Keratinocyte (primary cell): ENCODE measurements around the gene SORT1. TPM values are rescaled to one million over a fixed set of nuclear protein-coding genes. Genes with fewer than 3 reads are reported as not detected.
A peak's percentile ranks its signal among the peaks of the same experiment; 100 is the strongest.
"Not testable (repeated sequence)": the region's sequence is repeated elsewhere in the genome, so short reads cannot be mapped to it uniquely, and the experiment has no call there.

Source experiments
- DNase-seq: peaks from one replicate; pipeline ENCODE4 v3.0.0-alpha.2; 2011; ENCODE audit warnings: low read depth, missing footprints, low spot score
- FAIRE-seq: peaks from 2 replicates; lab custom pipeline; 2011; peaks lifted over from hg19 to GRCh38; lab: Jason Lieb, UNC
- H2AFZ ChIP-seq: 2 replicates; pipeline ENCODE4 v1.6.0; 2012; ENCODE audit warnings: low read length, control low read depth, inconsistent platforms; ENCODE audit not compliant: control insufficient read depth
- H3K27ac ChIP-seq: 2 replicates; pipeline ENCODE4 v1.5.1; 2011; ENCODE audit warnings: low read length; ENCODE audit not compliant: control insufficient read depth, insufficient read depth
- H3K27me3 ChIP-seq: 3 replicates; pipeline ENCODE4 v1.6.0; 2011; ENCODE audit warnings: low read length; ENCODE audit not compliant: control insufficient read depth, insufficient read depth; ENCODE audit errors: extremely low read depth
- H3K36me3 ChIP-seq, 2 experiments: 2 replicates in 1 of 2; 3 replicates in 1 of 2; pipeline ENCODE4 v1.5.1; 2011; ENCODE audit warnings: low read length in 2 of 2, mild to moderate bottlenecking in 1 of 2; ENCODE audit not compliant: control insufficient read depth in 2 of 2, insufficient read depth in 2 of 2; ENCODE audit errors: extremely low read depth in 1 of 2
- H3K4me1 ChIP-seq: 3 replicates; pipeline ENCODE4 v1.5.1; 2011; ENCODE audit warnings: low read length; ENCODE audit not compliant: control insufficient read depth, insufficient read depth; ENCODE audit errors: extremely low read depth
- H3K4me2 ChIP-seq: 3 replicates; pipeline ENCODE4 v1.6.0; 2011; ENCODE audit warnings: low read depth, low read length; ENCODE audit not compliant: control insufficient read depth, insufficient read depth; ENCODE audit errors: extremely low read depth
- H3K4me3 ChIP-seq, 3 experiments: fragments of 200-600 bp in 1 of 3; sonication (generic) in 1 of 3; 2 replicates in 2 of 3; 3 replicates in 1 of 3; pipeline ENCODE4 v1.5.1; 2011 to 2016; ENCODE audit warnings: low read length in 3 of 3, mild to moderate bottlenecking in 3 of 3, control low read depth in 2 of 3, inconsistent platforms in 1 of 3, low read depth in 1 of 3, mixed read lengths in 1 of 3, mixed run types in 1 of 3, moderate library complexity in 1 of 3; ENCODE audit not compliant: control insufficient read depth in 2 of 3, insufficient read depth in 2 of 3; ENCODE audit errors: extremely low read depth in 1 of 3
- H3K79me2 ChIP-seq: 2 replicates; pipeline ENCODE4 v1.6.0; 2012; ENCODE audit warnings: low read length; ENCODE audit not compliant: control insufficient read depth, insufficient read depth
- H3K9ac ChIP-seq: 3 replicates; pipeline ENCODE4 v1.6.0; 2011; ENCODE audit warnings: low read length; ENCODE audit not compliant: control insufficient read depth, insufficient read depth; ENCODE audit errors: extremely low read depth
- H3K9me1 ChIP-seq: 3 replicates; pipeline ENCODE4 v1.6.0; 2011; ENCODE audit warnings: low read length; ENCODE audit not compliant: control insufficient read depth, insufficient read depth; ENCODE audit errors: extremely low read depth
- H3K9me3 ChIP-seq: 2 replicates; pipeline ENCODE4 v1.5.1; 2012; ENCODE audit warnings: low read depth, low read length; ENCODE audit not compliant: control insufficient read depth
- H4K20me1 ChIP-seq: 3 replicates; pipeline ENCODE4 v1.6.0; 2011; ENCODE audit warnings: low read length; ENCODE audit not compliant: control insufficient read depth, insufficient read depth; ENCODE audit errors: extremely low read depth
- EZH2 ChIP-seq: IDR thresholded peaks from one replicate; pipeline ENCODE4 v1.6.1; 2012; ENCODE audit warnings: inconsistent platforms, mild to moderate bottlenecking, low read length, moderate library complexity
- dilution Hi-C: fragments of 300-500 bp; cut with MboI; formaldehyde crosslinking; loops from one replicate; pipeline ENCODE4 v1.7.0; 2020; ENCODE audit warnings: low sequenced_read_pairs; ENCODE audit not compliant: extremely low pct_ligation_motif_present
- polyA minus RNA-seq, 3 experiments: library from RNA; depleted of rRNA, polyadenylated mRNA; stranded (reverse); fragments of >200 nt; gene quantifications; 1 replicate in 1 of 3; 2 replicates in 1 of 3; 3 replicates in 1 of 3; pipeline ENCODE4 v1.2.3, GENCODE V29; 2011
- polyA plus RNA-seq, 5 experiments: library from polyadenylated mRNA; depleted of rRNA in 3 of 5; stranded (reverse) in 3 of 5; stranded (forward) in 1 of 5; unstranded in 1 of 5; fragments of >200 nt; gene quantifications; 1 replicate in 1 of 5; 2 replicates in 3 of 5; 3 replicates in 1 of 5; pipeline versions ENCODE4 v1.2.1 to v1.2.3, GENCODE V29; 2011 to 2012; ENCODE audit warnings: missing spikeins in 2 of 5, low read depth in 1 of 5, low replicate concordance in 1 of 5
- TF ChIP-seq, protein P1 (sequence below), 3 experiments: IDR thresholded peaks in 1 of 3; conservative IDR thresholded peaks in 1 of 3; optimal IDR thresholded peaks in 1 of 3; 2 replicates in 2 of 3; 3 replicates in 1 of 3; pipeline versions ENCODE3 to v1.5.1; 2011; ENCODE audit warnings: low read length in 3 of 3, mild to moderate bottlenecking in 3 of 3, moderate library complexity in 2 of 3, control low read depth in 1 of 3, inconsistent platforms in 1 of 3; ENCODE audit not compliant: insufficient read depth in 2 of 3; ENCODE audit errors: extremely low read depth in 1 of 3

SORT1 gene
- polyA plus RNA-seq (1.3 to 2.8 TPM (median 1.6 TPM) in 3 replicates), polyA minus RNA-seq (5.3 to 9.3 TPM (median 7.2 TPM) in 3 replicates)
- polyA plus RNA-seq (2011; ENCODE audit: low read depth): 25.9 TPM
- polyA plus RNA-seq (2011; cell fraction: cytosol; rRNA removed): 0.92 and 2.3 TPM in 2 replicates
- 3.3 and 4.3 TPM in 2 replicates for polyA plus RNA-seq (2011; cell fraction: nucleus; rRNA removed)
- 2.0 and 12.2 TPM in 2 replicates for polyA plus RNA-seq (2012; ENCODE audit: low replicate concordance)
- polyA minus RNA-seq (2011; cell fraction: cytosol; rRNA and poly(A)+ RNA removed): 4.6 TPM
- polyA minus RNA-seq (2011; cell fraction: nucleus; rRNA and poly(A)+ RNA removed): 9.5 and 10.1 TPM in 2 replicates

GRCh38 chr1:109397581-109398342, at the start of gene SORT1:
SORT1 (minus strand) TSS chr1:109397918; CDS start chr1:109397892, 26 bp downstream.
- H3K4me3 ChIP-seq: peak within 1 kb of the TSS; percentile 35 to 50 (median 39)
- no peak within 1 kb of the TSS for H3K9ac ChIP-seq
- no peaks in the 10 kb centered on the region for H3K9me1 ChIP-seq
- DNase-seq (no peak), FAIRE-seq (no peak)
- H3K27me3 ChIP-seq: peaks cover 12% of the 10 kb centered on the region
- peaks cover 6% of the 10 kb centered on the region for H3K4me1 ChIP-seq
- no peak for TF ChIP-seq EZH2
- TF ChIP-seq, protein P1, sequence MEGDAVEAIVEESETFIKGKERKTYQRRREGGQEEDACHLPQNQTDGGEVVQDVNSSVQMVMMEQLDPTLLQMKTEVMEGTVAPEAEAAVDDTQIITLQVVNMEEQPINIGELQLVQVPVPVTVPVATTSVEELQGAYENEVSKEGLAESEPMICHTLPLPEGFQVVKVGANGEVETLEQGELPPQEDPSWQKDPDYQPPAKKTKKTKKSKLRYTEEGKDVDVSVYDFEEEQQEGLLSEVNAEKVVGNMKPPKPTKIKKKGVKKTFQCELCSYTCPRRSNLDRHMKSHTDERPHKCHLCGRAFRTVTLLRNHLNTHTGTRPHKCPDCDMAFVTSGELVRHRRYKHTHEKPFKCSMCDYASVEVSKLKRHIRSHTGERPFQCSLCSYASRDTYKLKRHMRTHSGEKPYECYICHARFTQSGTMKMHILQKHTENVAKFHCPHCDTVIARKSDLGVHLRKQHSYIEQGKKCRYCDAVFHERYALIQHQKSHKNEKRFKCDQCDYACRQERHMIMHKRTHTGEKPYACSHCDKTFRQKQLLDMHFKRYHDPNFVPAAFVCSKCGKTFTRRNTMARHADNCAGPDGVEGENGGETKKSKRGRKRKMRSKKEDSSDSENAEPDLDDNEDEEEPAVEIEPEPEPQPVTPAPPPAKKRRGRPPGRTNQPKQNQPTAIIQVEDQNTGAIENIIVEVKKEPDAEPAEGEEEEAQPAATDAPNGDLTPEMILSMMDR (optimal IDR thresholded peaks at IDR 0.05 in 1 of 3, IDR thresholded peaks at IDR 0.05 in 1 of 3, conservative IDR thresholded peaks at IDR 0.05 in 1 of 3; ENCODE audit: extremely low read depth in 1 of 3, insufficient read depth in 2 of 3, low read length in 3 of 3): no peak
- H4K20me1 ChIP-seq: no peaks in the 10 kb centered on the region
- peak within 1 kb of the TSS; percentile 72 for H3K4me2 ChIP-seq
- dilution Hi-C loops: no loop called here
- no peaks in the 10 kb centered on the region for H3K9me3 ChIP-seq
- no peak within 1 kb of the TSS for H2AFZ ChIP-seq
- peaks cover 0 to 5% of the 10 kb centered on the region in 2 experiments for H3K36me3 ChIP-seq
- H3K79me2 ChIP-seq: no peaks in the 10 kb centered on the region
- no peak within 1 kb of the TSS for H3K27ac ChIP-seq

DNA sequence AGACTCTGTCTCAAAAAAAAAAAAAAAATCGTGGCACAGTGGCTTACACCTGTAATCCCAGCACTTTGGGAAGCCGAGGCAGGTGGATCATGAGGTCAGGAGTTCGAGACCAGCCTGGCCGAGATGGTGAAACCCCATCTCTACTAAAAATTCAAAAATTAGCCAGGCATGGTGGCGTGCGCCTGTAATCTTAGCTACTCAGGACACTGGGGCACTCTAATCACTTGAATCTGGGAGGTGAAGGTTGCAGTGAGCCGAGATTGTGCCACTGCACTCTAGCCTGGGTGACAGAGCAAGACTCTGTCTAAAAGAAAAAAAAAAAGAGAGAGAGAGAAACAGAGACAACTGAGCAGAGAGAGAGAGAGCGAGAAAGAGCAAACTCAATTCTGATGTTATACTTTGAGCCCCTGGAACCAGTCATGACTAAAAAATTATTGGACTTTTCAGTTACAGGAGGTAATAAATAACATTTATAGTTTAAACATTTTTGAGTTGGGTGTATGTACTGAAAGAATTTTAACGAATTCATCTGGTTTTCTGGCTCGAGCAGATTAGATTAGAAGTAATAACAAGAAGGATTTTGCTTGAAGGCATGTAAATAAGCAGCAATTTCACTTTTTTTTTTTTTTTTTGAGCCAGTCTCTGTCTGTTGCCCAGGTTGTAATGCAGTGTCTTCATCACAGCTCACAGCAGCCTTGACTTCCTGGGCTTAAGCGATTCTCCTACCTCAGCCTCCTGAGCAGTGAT, 48.4 kb upstream of the SORT1 start:
- H3K4me1 ChIP-seq, H3K27ac ChIP-seq, FAIRE-seq, DNase-seq, H3K36me3 ChIP-seq, H2AFZ ChIP-seq, dilution Hi-C loops, H3K9ac ChIP-seq, H3K9me3 ChIP-seq, H3K4me2 ChIP-seq, H3K9me1 ChIP-seq, H3K79me2 ChIP-seq, H4K20me1 ChIP-seq, H3K4me3 ChIP-seq: not testable (repeated sequence)
- H3K27me3 ChIP-seq: peaks cover 20% of the 10 kb centered on the region
